Cardiac muscle cell (in vitro differentiated cells and primary cell): ENCODE data around the gene LRRC45. TPM values are rescaled to one million over a fixed set of nuclear protein-coding genes. Genes with fewer than 3 reads are reported as not detected.

Experiments
- DNase-seq, 2 donors: peaks; one replicate each; pipeline versions ENCODE4 v3.0.0 to v3.0.0-alpha.2; 2010 to 2017; ENCODE audit warnings: low read depth in 1 of 2, low spot score in 1 of 2
- H3K27ac ChIP-seq: fragments of 200-600 bp; sonication (generic); 2 replicates; pipeline ENCODE4 v1.5.1; 2016
- H3K27me3 ChIP-seq: fragments of 200-600 bp; sonication (generic); 2 replicates; pipeline ENCODE4 v1.6.0; 2016; ENCODE audit warnings: control low read depth
- H3K36me3 ChIP-seq: fragments of 200-600 bp; sonication (generic); 2 replicates; pipeline ENCODE4 v1.5.1; 2016; ENCODE audit warnings: control low read depth
- H3K4me1 ChIP-seq: fragments of 200-600 bp; sonication (generic); 2 replicates; pipeline ENCODE4 v1.8.1; 2017; ENCODE audit warnings: low read depth, mild to moderate bottlenecking, mixed run types
- H3K4me3 ChIP-seq: fragments of 200-600 bp; sonication (generic); 2 replicates; pipeline ENCODE4 v1.5.1; 2016; ENCODE audit warnings: mild to moderate bottlenecking
- H3K9me3 ChIP-seq: fragments of 200-600 bp; sonication (generic); 2 replicates; pipeline ENCODE4 v1.5.1; 2017; ENCODE audit warnings: low read depth, mild to moderate bottlenecking, control low read depth
- CTCF ChIP-seq: IDR thresholded peaks from 2 replicates; pipeline ENCODE4 v1.5.1; 2012; ENCODE audit warnings: low read depth, mild to moderate bottlenecking, low read length
- polyA plus RNA-seq: library from polyadenylated mRNA; unstranded; fragments of >200 nt; fragmentation: Nextera tagmentation; extraction: Ambion mirVana; gene quantifications from 2 replicates; pipeline ENCODE4 v1.2.1, GENCODE V29; 2016
- total RNA-seq: library from RNA; depleted of rRNA; stranded (reverse); fragments of >200 nt; gene quantifications from 2 replicates; pipeline ENCODE4 v1.2.3, GENCODE V29; 2016

The LRRC45 gene
- total and polyA plus RNA-seq, 2 experiments from 2014 or later, result 31.8 to 36.5 TPM

GRCh38 chr17:82025401-82026107 lies 2.4 kb downstream of the LRRC45 start:
- no peak for DNase-seq
- Histone ChIP-seq H3K4me1 (no peaks in the 10 kb centered on the region), H3K36me3 (no peaks in the 10 kb centered on the region), H3K27me3 (no peaks in the 10 kb centered on the region), H3K27ac (no peak overlapping the region), H3K4me3 (no peak overlapping the region), H3K9me3 (no peaks in the 10 kb centered on the region)
- no peak for TF ChIP-seq CTCF

- DNase-seq, result no peak
- Histone ChIP-seq H3K27me3 (no peaks in the 10 kb centered on the region), H3K36me3 (no peaks in the 10 kb centered on the region), H3K9me3 (no peaks in the 10 kb centered on the region), H3K4me1 (no peaks in the 10 kb centered on the region), H3K4me3 (no peak overlapping the region), H3K27ac (no peak overlapping the region)
- TF ChIP-seq CTCF, result no peak
Observed at GRCh38 chr17:82028246-82028645, 5.1 kb downstream of the LRRC45 start.

GRCh38 chr17:82028966-82029365 lies 5.9 kb downstream of the LRRC45 start:
- no peak overlapping the region for H3K27ac ChIP-seq
- H3K4me3 ChIP-seq, result no peak overlapping the region
- no peak for DNase-seq
- TF ChIP-seq CTCF, result no peak
- H3K27me3 ChIP-seq, result no peaks in the 10 kb centered on the region
- no peaks in the 10 kb centered on the region for H3K9me3 ChIP-seq
- no peaks in the 10 kb centered on the region for H3K36me3 ChIP-seq
- H3K4me1 ChIP-seq, result no peaks in the 10 kb centered on the region

GRCh38 chr17:82029391-82029790 lies 6.3 kb downstream of the LRRC45 start:
- Histone ChIP-seq H3K36me3 (no peaks in the 10 kb centered on the region), H3K9me3 (no peaks in the 10 kb centered on the region), H3K27me3 (no peaks in the 10 kb centered on the region), H3K4me3 (no peak overlapping the region), H3K4me1 (no peaks in the 10 kb centered on the region), H3K27ac (no peak overlapping the region)
- no peak for TF ChIP-seq CTCF
- DNase-seq, result no peak

- Histone ChIP-seq H3K4me1 (no peaks in the 10 kb centered on the region), H3K9me3 (no peaks in the 10 kb centered on the region), H3K27ac (no peak overlapping the region), H3K4me3 (no peak overlapping the region), H3K36me3 (no peaks in the 10 kb centered on the region), H3K27me3 (no peaks in the 10 kb centered on the region)
- no peak for TF ChIP-seq CTCF
- no peak for DNase-seq
Observed at GRCh38 chr17:82029990-82030469, 6.9 kb downstream of the LRRC45 start.
